Pancreas (tissue), 10 donors: ENCODE data around the gene ITGB2. TPM values are rescaled to one million over a fixed set of nuclear protein-coding genes. Genes with fewer than 3 reads are reported as not detected.

Experiments used
- ATAC-seq, 4 donors: fragments of 200-7000 bp; cut with Tn5 transposase; one replicate each; pipeline versions ENCODE4 v1.8.0 to v1.9.1; 2020; ENCODE audit warnings: mild to moderate bottlenecking in 4 of 4, moderate library complexity in 4 of 4
- DNase-seq, 6 donors: peaks; one replicate each; pipeline ENCODE4 v3.0.0-alpha.2; 2020
- FAIRE-seq: peaks from 2 replicates; lab custom pipeline; 2012; peaks lifted over from hg19 to GRCh38; lab: Jason Lieb, UNC
- H3K27ac ChIP-seq, 4 donors: fragments of 200-600 bp; sonication (generic); 1 replicate in 3 of 4; 2 replicates in 1 of 4; pipeline versions ENCODE4 v1.5.0 to v1.8.0; 2020
- H3K27me3 ChIP-seq, 4 donors: fragments of 200-600 bp; one replicate each; pipeline ENCODE4 v1.8.0; 2021
- H3K36me3 ChIP-seq, 3 donors: fragments of 200-600 bp; sonication (generic) in 1 of 3; one replicate each; pipeline versions ENCODE4 v1.5.0 to v1.8.0; 2020 to 2021
- H3K4me1 ChIP-seq, 3 donors: fragments of 200-600 bp; one replicate each; pipeline ENCODE4 v1.8.0; 2021
- H3K4me3 ChIP-seq, 4 donors: fragments of 200-600 bp; sonication (generic) in 2 of 4; one replicate each; pipeline versions ENCODE4 v1.5.0 to v1.8.0; 2020 to 2021
- H3K9me3 ChIP-seq, 4 donors: fragments of 200-600 bp; one replicate each; pipeline ENCODE4 v1.8.0; 2021
- CTCF ChIP-seq, 4 donors: fragments of 200-600 bp; sonication (generic) in 3 of 4; IDR thresholded peaks; one replicate each; pipeline versions ENCODE4 v1.5.0 to v1.8.0; 2021; ENCODE audit warnings: antibody characterized with exemption in 4 of 4
- WGBS, 2 donors: extraction: QIAGEN DNeasy Blood & Tissue Kit; methylation state at CpG; one replicate each; pipeline ENCODE4 v1.1.7; 2013; 5-methylcytosine and 5-hydroxymethylcytosine counted together
- intact Hi-C, 3 donors: fragments of 100-400 bp; cut with DNase I; formaldehyde crosslinking; loops; one replicate each; pipeline versions ENCODE4 v1.11.1 to v1.14.2; 2022
- polyA plus RNA-seq, 2 donors: library from polyadenylated mRNA; stranded (reverse); fragments of 200-250 nt; gene quantifications; one replicate each; pipeline ENCODE4 v1.2.3, GENCODE V29; 2013
- total RNA-seq, 6 donors: library from RNA; stranded (reverse); fragmentation: NEBNext Ultra II Directional in 4 of 6; extraction: Animal tissue kit (Norgen Biotek cat#: 25700) in 4 of 6; gene quantifications; one replicate each; pipeline versions ENCODE4 v1.2.1 to v1.2.4, GENCODE V29; 2021 to 2023
- donor health status: healthy with polysubstance abuse.
- donor health status: DM: no; HTN: no; CAD: no; lungs with moderate emphysema.
- donor health status: DM: no; HTN: no; CAD: no.
- donor health status: control.
- donor health status: control.
- donor health status: Bipolar disorder and iron deficiency.
- donor health status: DM: yes; HTN: yes; CAD: no.
- donor health status: DM: no; HTN: no; CAD: no.
- donor health status: DM: no; HTN: no; CAD: no.
- donor health status: DM: yes; HTN: yes; CAD: no.

The ITGB2 gene
- total and polyA plus RNA-seq, 8 donors = 1.1 to 88.0 (median 11.6) TPM

GRCh38 chr21:44933918-44934260, 13.2 kb upstream of the ITGB2 start:
- ATAC-seq (no peak), DNase-seq (peak in 2 of 6 donors; percentile 18 to 61), FAIRE-seq (no peak)
- H3K27me3 ChIP-seq = peaks cover 0 to 4% (median 0%) of the 10 kb centered on the region in 4 donors
- TF ChIP-seq CTCF (IDR thresholded peaks at IDR 0.05) = no peak
- no peaks in the 10 kb centered on the region for H3K36me3 ChIP-seq
- H3K27ac ChIP-seq = no peak overlapping the region
- peaks cover 0 to 9% (median 8%) of the 10 kb centered on the region in 3 donors for H3K4me1 ChIP-seq
- intact Hi-C loops = loop anchor here in 1 of 3 donors (10.0 kb wide), 1 partner anchor 129 kb away; the partner anchor contains the start of gene UBE2G2
- 77 to 81% methylated on average over 6 of the region's 6 CpGs for WGBS, 2 donors
- H3K4me3 ChIP-seq = no peak overlapping the region
- H3K9me3 ChIP-seq = no peaks in the 10 kb centered on the region

- FAIRE-seq = no peak
- peaks cover 0 to 4% (median 0%) of the 10 kb centered on the region in 4 donors for H3K27me3 ChIP-seq
- H3K4me3 ChIP-seq = no peak overlapping the region
- H3K9me3 ChIP-seq = no peaks in the 10 kb centered on the region
- no peak for TF ChIP-seq CTCF (IDR thresholded peaks at IDR 0.05)
- intact Hi-C loops = loop anchor here in 1 of 3 donors (10.0 kb wide), 1 partner anchor 129 kb away; the partner anchor contains the start of gene UBE2G2
- WGBS, 2 donors = 63 to 76% methylated on average over 25 of the region's 25 CpGs
- DNase-seq = peak in 2 of 6 donors; percentile 9 to 52
- ATAC-seq = no peak
- peaks cover 0 to 9% (median 8%) of the 10 kb centered on the region in 3 donors for H3K4me1 ChIP-seq
- H3K36me3 ChIP-seq = no peaks in the 10 kb centered on the region
- H3K27ac ChIP-seq = no peak overlapping the region
Observed at GRCh38 chr21:44933199-44933917, 12.7 kb upstream of the ITGB2 start.

- ATAC-seq (peak; percentile 41 to 68 (median 62)), DNase-seq (peak in 3 of 6 donors; percentile 19 to 80 (median 63)), FAIRE-seq (no peak)
- intact Hi-C loops = loop anchor here in 1 of 3 donors (10.0 kb wide), 1 partner anchor 128 kb away; the partner anchor contains the start of gene UBE2G2
- 2% methylated on average over 42 to 68 of the region's 68 CpGs for WGBS, 2 donors
- Histone ChIP-seq H3K27me3 (peaks cover 0 to 4% (median 0%) of the 10 kb centered on the region in 4 donors), H3K27ac (no peak overlapping the region), H3K9me3 (no peaks in the 10 kb centered on the region), H3K4me3 (peak overlapping the region in 3 of 4 donors; percentile 14 to 48 (median 23)), H3K4me1 (peaks cover 0 to 9% (median 8%) of the 10 kb centered on the region in 3 donors), H3K36me3 (no peaks in the 10 kb centered on the region)
- peak in 3 of 4 donors; percentile 9 to 29 (median 14) for TF ChIP-seq CTCF (IDR thresholded peaks at IDR 0.05)
Observed at GRCh38 chr21:44932408-44933181, 11.9 kb upstream of the ITGB2 start.

GRCh38 chr21:44931501-44932407, 11.1 kb upstream of the ITGB2 start:
- Histone ChIP-seq H3K4me3 (peak overlapping the region in 3 of 4 donors; percentile 14 to 48 (median 23)), H3K27me3 (peaks cover 0 to 4% (median 0%) of the 10 kb centered on the region in 4 donors), H3K9me3 (no peaks in the 10 kb centered on the region), H3K36me3 (no peaks in the 10 kb centered on the region), H3K27ac (peak overlapping the region in 1 of 4 donors; percentile 11), H3K4me1 (peaks cover 0 to 9% (median 8%) of the 10 kb centered on the region in 3 donors)
- WGBS, 2 donors = 2% methylated on average over 64 to 78 of the region's 78 CpGs
- intact Hi-C loops = loop anchor here in 1 of 3 donors (10.0 kb wide), 1 partner anchor 127 kb away; the partner anchor contains the start of gene UBE2G2
- no peak for TF ChIP-seq CTCF (IDR thresholded peaks at IDR 0.05)
- peak in 3 of 6 donors; percentile 13 to 64 (median 62) for DNase-seq
- peak in 2 of 4 donors; percentile 22 to 25 for ATAC-seq
- no peak for FAIRE-seq
